NB4 (cell line): ENCODE data around the gene ZXDC.

ENCODE experiments used
- MAX ChIP-seq: IDR thresholded peaks from 2 replicates; pipeline ENCODE4 v1.6.1; 2011; ENCODE audit warnings: low read depth, low read length
- MYC ChIP-seq: IDR thresholded peaks from 2 replicates; pipeline ENCODE4 v1.6.1; 2011; ENCODE audit warnings: low read depth, low read length
- POLR2A ChIP-seq: IDR thresholded peaks from 2 replicates; pipeline ENCODE4 v1.6.1; 2011; ENCODE audit warnings: mild to moderate bottlenecking; ENCODE audit not compliant: insufficient read length; ENCODE audit errors: extremely low read depth
- TF ChIP-seq, protein P1 (sequence below): IDR thresholded peaks from one replicate; pipeline ENCODE4 v1.5.1; 2012; ENCODE audit warnings: low read depth, low read length

DNA sequence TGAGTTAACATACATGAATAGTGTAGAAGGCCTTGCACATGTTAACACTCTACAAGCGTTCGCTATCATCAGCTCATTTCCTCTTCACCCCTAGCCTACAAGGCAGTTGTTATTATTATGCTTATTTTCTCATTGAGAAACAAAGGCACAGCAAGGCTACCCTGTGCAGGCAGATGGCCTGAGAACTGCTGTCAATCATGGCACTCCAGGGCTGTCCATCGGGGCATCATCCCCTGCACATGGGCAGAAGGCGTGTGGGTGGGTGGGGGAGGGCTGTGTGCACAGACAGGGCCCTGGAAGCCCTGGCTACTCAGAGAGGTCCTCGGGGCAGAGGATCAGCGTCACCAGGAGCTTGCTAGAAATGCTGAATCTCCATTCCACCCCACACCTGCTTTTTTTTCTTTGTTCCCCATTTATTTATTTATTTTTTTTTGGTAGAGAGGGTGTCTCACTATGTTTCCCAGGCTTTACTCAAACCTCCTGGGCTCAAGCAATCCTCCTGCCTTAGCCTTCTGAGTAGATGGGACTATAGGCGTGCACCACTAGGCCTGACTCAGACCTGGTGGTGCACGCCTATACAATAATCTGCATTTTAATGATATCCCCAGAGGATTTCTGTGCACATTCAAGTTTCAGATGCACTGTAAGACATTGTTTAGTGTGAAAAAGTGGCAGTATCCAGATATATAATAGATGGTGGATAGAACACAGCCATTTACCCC is 9.6 kb upstream of the ZXDC start:
- TF ChIP-seq, protein P1, sequence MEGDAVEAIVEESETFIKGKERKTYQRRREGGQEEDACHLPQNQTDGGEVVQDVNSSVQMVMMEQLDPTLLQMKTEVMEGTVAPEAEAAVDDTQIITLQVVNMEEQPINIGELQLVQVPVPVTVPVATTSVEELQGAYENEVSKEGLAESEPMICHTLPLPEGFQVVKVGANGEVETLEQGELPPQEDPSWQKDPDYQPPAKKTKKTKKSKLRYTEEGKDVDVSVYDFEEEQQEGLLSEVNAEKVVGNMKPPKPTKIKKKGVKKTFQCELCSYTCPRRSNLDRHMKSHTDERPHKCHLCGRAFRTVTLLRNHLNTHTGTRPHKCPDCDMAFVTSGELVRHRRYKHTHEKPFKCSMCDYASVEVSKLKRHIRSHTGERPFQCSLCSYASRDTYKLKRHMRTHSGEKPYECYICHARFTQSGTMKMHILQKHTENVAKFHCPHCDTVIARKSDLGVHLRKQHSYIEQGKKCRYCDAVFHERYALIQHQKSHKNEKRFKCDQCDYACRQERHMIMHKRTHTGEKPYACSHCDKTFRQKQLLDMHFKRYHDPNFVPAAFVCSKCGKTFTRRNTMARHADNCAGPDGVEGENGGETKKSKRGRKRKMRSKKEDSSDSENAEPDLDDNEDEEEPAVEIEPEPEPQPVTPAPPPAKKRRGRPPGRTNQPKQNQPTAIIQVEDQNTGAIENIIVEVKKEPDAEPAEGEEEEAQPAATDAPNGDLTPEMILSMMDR = no peak
- no peak for TF ChIP-seq POLR2A
- no peak for TF ChIP-seq MYC
- TF ChIP-seq MAX = no peak
